GM18868 (cell line): ENCODE data around the gene ZNF3.

ENCODE experiments used
- ATAC-seq: cut with Tn5 transposase; IDR thresholded peaks from one replicate; pipeline ENCODE4 v1.9.1; 2021; ENCODE audit warnings: mild to moderate bottlenecking, moderate library complexity; ENCODE audit not compliant: unreplicated experiment

ZNF3 gene

DNA sequence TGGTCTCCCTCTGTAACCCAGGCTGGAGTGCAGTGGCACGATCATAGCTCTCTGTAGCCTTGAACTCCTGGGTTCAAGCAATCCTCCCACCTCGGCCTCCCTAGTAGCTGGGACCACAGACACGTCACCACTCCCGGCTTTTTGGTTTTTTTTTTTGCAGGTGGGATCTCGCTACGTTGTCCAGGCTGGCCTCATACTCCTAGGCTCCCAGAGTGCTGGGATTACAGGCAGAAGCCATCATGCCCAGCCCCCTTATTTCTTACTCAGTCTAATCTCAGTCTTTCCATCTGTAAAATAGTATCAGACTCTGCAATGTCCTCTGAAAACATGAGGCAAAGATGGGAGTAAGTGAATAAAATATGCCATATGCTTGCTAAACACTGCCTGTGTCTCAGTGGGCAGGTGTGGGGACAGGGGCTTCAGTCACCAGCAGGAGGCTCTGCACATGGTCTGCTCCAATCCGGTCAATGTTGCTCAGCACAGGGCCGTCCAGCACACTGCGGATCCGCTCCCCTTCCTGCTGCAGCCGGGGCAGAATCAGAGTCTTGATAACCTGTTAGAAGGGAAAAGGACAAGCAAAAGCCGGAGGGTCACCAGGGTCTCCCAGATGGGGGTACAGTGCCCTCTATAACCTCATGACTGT, 28.1 kb upstream of the ZNF3 start:
- no peak for ATAC-seq

DNA sequence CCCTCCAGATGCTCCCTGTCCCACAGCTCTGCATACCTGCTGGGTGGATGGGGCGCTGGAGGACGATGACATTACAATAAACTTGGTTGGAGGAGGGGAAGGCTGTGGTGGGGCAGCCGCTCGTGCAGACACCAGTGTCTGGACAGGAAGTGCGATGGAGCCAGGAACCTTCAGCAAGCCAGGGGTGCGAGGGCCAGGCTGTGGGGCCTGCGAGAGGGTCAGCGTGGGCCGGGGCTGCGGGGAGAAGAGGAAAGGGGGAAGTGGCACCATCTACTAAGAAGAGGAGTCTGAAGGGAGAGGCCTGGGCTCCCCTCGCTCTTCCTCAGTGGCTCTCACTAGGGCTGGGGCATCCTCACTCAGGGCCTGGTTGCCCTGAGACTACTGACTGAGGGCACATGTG, 26.4 kb upstream of the ZNF3 start:
- no peak for ATAC-seq

DNA sequence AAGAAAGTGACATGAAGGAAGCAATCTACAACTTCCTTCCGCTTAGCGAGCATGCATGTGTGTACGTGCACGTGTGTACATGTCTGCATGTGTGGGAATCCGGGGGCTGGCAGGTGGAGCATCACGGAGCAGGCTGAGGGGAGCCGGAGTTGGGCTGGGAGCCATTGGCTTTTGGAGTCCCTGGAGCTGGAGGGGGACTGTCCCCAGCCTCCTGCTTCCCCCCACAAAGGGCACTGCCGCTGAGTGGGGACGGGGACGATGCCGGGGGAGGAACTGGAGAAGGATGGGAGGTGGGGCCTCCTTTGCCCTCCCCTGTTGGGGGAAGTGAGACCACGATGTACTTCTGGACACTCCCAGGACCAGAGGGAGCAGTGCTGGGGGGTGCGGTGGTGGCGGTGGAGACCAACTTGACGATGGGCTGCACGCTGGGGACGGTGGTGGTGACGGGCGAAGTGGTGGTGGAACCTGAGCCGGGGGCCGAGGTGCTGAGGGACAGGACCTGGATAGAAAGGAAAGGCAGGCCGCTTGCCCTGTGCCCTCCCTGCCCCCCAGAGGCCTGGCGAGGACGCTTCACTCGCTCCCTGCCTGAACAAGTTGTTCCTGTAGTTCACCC, 25.7 kb upstream of the ZNF3 start:
- no peak for ATAC-seq

DNA sequence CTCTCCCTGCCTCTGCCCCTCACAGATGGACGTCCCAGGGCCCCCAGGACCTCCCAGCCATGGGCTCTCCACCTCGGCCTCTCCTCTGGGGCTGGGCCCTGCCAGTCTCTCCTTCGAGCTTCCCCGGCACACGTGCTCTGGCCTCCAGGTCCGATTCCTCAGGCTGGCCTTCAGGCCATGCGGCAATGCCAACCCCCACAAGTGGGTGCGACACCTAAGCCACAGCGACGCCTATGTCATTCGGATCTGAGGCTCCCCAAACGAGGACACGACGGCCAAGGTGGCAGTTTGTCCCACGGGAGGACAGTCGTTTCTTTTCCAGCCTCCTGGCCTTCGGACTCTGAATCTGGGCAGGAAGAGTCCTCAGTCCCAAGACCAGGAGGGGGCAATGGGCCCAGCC, 25.1 kb upstream of the ZNF3 start:
- ATAC-seq = no peak

DNA sequence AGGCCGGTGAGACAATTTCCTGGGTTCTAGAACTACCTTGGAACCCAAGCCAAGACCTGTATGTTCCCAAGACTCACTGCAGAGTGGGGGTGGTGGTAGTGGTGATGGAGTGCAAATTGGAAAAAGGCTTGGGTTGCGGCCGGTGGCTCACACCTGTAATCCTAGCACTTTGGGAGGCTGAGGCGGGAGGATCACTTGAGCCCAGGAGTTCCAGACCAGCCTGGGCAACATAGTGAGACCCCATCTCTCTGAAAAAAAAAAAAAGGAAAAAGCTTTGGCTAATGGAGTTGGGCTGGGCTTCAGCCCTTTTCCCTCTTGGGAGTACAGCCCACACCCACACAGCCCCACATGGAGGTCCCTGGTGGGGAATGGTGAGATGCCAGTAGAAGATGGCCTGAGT, 24.0 kb upstream of the ZNF3 start:
- no peak for ATAC-seq

DNA sequence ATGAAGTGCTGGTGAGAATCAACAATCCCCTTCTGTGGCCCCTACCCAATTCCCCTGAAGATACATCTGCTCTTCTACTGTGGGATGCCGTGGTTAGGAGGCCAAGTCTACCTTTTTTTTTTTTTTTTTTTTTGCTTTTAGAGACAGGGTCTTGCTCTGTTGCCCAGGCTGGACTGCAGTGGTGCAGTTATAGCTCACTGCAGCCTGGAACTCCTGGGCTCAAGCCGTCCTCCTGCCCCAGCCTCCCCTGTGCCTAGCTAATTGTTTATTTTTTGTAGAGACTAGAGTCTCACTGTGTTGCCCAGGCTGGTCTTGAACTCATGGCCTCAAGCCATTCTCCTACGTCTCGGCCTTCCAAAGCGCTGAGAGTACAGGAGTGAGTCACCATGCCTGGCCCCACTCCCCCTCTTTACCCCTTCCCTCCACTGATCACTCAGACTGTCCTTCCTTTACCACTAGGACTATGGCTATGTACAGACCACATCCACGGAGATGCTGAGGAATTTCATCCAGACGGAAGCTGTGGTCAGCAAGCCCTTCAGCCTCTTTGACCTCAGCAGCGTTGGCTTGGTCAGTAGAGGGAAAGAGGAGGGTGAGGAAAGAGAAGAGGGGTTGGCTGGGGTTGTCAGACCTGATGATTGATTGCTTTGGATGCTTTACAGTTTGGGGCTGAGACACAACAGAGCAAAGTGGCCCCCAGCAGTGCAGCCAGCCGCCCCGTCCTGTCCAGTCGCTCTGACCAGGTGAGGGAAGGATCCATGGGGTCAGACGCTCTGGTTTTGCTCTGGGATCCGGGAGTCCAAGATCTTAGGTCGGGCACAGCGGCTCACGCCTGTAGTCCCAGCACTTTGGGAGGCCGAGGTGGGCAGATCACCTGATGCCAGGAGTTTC, 21.7 kb upstream of the ZNF3 start:
- no peak for ATAC-seq

DNA sequence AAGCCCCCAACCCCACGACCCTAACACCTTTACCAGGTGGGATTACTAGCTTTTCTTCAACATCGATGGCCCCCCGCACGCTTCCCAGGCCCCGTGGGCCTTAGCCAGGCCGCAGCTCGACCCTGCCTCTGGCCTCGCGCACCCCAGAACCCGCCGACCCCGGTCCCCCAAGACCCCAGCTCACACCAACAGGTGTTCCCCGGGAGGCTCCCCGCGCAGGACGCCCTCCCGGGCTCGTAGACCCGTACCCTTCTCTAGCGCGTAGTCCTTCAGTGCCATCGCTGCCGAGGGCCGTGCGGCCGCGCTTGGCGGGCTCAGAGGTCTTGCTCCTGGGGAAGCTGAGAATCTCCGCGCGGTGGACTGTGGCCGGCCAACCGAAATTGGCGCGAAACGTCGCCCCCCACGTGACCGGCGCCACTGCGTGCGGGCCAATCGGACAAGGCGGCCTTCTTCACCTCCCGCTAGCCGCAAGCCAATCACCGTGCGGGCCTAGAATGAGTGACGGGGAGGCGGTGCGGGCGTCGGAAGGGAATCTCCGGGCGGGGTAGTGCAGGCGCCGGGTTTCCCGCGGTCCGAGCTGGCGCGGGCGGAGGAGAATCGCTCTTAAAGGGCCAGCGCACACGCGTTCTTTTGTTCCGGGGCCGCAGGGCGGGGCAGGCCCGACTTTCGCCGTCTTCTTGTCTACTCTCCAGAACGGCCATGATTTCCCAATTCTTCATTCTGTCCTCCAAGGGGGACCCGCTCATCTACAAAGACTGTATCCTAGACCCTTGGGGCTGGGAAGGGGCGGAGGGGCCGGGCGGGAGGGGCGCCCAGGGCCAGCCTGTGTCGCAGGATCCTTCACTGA, 19.7 kb upstream of the ZNF3 start, which contains the start of the genes AP4M1 and MCM7:
AP4M1 (plus strand) TSS at position 628 of the 847 bp plus-strand sequence; CDS start at position 700, 72 bp downstream.
MCM7 (minus strand) TSS at position 382 of the 847 bp plus-strand sequence; CDS start at position 279, 103 bp downstream.
- peak; percentile 82 for ATAC-seq

DNA sequence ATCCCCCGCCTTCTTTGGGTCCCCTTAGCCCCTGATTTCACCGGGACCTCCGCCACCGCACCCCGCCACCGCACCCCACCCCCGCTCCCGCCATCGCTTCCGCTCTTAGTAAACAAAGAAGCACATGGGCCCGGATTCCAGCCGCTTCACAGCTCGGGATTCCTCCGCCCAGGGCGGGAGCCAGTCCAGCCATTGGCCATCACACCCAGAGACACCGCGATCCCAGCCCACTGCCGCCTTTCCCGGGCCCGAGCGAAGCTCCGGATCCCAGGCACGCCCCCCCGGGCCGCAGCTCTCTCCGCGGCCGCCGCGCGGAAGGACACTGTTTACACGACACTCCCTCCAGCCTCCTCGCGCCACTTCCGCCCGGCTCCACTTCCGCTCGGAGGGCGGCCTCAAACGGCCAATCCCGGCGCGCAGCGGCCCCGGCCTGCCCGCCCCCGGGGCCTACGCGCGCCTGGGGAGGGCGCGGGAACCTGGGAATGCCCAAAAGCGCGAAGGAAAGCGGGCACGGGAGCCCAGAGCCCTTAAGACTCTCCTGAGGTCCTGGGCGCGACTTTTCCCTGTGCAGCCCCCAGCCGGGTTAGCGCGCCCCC, 19.0 kb upstream of the ZNF3 start:
- ATAC-seq = peak; percentile 64

DNA sequence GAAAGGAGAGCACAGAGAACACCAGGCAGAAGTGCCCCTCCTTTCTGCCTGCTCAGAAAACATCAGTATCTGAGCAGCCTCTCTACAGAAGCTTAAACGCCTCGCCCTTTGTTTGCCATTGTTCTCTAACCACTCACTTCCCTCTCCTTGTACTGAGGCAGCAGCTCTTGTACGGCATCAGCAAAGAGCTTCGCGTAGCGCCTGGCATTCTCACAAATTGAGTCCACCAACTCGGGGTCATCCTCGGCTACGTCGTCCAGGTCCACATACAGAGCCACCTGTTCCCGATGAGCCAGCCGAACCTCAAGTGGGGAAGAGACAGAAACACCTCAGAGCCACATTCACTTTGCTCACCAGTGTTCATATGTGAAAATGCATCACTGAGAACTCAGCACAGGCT, 17.9 kb upstream of the ZNF3 start:
- no peak for ATAC-seq

DNA sequence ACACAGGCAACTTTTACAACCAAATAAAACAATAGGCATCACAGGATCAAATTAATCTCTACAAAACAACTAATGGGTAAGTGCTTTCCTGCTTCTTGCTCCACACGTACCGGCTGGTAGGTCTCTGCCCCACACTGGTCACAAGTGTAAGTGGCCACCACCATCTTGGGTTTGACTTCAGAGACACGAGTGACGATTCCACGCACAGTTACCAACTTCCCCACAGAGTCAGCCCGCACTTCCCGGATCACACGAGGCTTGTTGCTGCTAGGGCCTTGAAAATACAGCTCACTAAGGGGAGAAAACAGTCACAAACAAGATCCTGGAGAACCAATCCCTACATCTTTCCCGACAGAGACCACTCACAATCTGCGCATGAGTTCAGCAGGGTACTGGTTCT, 17.4 kb upstream of the ZNF3 start:
- ATAC-seq = no peak

DNA sequence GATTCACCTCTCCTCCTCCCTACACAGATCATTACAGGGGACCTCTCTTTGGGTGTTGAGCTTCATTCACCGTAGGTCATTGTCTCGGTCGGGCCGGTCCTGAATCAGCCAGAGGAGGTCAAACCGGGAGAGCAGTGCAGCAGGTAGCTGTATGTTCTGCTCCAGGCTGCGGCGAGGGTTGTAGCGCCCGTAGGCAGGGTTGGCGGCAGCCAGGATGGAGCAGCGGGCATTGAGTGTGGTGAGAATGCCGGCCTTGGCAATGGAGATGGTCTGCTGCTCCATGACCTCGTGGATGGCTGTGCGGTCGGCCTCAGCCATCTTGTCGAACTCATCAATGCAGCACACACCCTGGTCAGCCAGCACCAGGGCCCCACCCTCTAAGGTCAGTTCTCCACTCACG, 14.2 kb upstream of the ZNF3 start:
- ATAC-seq = no peak

DNA sequence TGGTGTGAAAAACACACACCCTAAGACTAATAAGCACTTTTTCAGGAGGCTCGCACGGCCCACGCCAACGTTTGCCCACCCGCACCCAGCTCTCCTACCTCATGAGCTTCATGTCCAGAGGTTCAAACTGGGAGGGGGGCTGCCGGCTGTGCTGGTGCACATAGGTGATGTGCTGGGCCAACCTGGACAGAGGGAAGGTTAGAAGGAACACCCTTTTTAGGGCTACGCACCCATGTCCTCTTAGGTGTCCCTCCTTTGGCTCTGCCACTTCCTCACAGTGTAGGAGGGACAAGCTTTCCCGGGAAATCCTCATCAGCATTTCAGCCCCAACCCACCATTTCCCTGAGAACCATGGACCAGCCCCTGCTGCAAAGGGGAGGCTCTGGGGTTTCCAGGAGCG, 13.8 kb upstream of the ZNF3 start:
- no peak for ATAC-seq

DNA sequence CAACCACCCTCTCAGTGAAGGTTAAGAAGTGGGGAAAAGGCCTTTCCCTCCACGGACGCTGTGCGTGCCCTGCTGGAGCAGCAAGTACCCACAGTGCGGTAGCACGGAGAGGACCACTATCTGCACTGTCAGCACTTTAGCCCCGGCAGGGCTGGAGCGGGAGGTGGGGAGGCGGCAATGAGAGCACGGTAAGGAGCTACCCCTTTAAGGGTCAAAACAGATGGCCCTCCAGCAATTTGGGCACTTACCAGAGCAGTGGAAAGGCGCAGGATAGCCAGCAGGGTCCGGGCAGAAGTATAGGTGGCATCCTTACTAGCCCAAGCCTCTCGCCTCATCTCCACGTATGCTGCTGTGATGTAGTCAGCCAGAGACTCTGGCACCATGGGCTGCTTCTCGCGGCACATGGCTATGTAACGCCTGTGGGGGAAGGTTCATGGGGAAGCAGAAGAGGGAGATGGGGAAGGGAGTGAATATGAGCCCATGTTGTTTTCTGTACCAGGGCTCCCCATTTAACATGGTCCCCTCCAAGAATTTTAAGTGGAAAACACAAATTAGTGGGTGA, 12.5 kb upstream of the ZNF3 start:
- ATAC-seq = no peak

DNA sequence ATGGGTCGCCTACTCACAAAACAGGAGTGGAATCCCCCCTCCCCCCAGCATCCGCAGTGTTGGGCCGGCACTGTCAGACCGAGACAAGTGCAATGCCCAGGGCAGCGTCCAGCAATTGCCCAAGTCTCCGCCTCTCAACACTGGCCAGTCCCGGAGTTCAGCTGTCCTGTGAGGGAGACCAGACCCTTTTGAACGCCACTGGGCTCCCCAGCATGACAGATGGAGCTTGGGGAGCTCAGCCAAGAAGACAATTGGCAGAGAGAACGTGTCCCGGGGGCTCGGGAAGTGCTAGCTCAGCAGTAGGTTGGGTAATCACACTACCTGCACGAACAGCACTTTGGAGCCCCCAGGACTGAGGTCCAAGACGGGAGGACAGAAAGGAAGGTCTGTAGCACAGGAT, 12.0 kb upstream of the ZNF3 start:
- ATAC-seq = no peak

DNA sequence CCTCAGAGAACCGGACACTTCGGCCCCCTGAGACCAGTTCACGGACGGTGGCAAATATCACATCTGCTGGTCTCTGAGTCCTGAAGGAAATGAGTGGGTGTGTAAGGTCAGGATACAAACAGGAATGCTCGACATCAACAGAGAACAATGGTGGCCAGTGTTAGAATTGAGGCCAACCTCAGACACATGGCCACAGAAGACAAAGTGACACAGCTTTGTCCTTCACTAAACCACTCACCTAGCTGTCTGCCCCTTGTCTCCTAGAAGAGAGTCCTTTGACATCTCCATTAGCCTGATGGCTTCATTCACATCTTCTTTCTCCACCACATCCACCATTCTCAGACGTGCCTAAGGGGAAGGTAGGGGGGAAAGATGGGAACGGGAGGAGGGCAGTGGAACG, 11.5 kb upstream of the ZNF3 start:
- no peak for ATAC-seq

DNA sequence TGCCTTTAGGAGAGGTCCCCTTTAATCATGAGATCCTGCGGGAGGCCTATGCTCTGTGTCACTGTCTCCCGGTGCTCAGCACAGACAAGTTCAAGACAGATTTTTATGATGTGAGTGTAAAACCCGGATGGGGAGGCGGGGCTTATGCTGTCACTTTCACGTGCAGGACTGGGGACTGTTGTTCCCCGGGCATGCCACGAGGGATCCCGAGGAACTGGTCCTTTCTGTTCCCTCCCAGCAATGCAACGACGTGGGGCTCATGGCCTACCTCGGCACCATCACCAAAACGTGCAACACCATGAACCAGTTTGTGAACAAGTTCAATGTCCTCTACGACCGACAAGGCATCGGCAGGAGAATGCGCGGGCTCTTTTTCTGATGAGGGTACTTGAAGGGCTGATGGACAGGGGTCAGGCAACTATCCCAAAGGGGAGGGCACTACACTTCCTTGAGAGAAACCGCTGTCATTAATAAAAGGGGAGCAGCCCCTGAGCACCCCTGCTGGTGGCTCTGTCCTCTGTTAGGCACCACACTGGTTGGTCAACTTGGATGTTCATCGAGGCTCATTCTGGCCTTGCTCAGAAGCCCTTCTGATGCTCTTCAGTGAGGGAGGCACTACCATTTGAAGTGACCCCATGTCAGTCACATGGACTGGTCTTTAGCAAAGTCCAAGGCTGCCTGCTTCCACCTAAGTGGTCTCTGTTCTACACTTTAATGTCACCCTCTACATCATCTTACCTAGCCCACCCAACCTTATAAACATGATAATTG, 10.1 kb upstream of the ZNF3 start:
- no peak for ATAC-seq

DNA sequence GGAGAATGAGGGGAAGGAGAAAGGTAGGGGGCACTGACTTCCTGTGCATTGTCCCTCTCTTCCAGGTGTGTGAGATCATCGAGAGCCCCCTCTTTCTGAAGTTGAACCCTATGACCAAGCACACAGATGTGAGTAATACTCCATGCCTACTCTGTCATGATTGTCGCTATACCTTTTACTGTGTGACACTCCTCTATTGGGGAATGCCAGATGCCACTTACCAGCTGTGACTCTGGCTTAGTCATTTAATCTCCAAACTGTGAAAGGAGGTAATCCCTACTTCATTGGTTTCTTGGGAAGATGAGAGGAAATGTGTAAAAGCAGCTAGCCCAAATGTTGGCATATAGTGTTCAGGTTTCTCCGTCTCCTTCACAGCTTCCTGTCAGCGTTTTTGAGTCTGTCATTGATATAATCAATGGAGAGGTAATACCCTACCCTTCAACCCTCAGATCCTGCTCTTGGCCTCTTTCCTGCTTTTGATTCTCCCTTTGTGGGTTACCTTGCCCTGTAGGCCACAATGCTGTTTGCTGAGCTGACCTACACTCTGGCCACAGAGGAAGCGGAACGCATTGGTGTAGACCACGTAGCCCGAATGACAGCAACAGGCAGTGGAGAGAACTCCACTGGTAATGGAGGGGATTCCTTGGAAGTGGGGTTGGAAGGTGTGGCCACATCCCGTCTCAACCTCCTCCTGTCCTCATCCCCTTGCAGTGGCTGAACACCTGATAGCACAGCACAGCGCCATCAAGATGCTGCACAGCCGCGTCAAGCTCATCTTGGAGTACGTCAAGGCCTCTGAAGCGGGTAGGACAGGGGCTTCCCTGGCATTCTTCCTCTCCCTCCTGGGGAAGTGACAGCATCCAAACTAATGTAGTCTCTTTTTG, 9.2 kb upstream of the ZNF3 start:
- no peak for ATAC-seq

DNA sequence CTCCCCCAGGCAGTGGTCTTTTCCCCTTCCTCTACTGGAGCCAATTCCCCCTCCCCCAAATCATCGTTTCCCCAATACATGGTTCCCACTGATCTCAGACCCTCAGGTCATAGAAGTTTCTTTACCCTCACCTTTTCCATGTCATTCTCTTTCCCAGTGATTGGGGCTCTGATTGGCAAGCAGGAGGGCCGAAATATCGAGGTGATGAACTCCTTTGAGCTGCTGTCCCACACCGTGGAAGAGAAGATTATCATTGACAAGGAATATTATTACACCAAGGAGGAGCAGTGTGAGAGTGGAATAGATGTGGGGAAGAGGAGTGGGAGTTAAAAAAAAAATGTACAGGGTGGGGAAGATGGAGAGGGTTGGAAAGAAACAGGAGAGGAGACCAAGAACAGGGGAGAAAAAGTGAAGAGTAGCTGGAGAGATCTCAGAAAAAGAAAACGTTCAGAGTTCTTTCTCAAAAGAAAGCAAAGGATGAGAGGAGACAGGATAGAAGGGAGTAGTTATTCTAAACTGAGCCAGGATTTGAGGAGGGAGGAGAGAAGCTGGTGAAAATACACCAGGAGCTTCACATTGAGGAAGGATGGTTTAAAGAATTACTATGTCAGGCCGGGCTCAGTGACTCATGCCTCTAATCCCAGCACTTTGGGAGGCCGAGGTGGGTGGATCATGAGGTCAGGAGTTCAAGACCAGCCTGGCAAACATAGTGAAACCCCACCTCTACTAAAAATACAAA, 8.1 kb upstream of the ZNF3 start:
- no peak for ATAC-seq
